GM12875 (cell line): ENCODE data around the gene TEX29.

Experiments used
- H3K4me3 ChIP-seq: one replicate; pipeline ENCODE4 v1.5.1; 2011; ENCODE audit warnings: low read depth, low read length, control low read depth
- CTCF ChIP-seq: IDR thresholded peaks from 2 replicates; pipeline ENCODE4 v1.5.1; 2011; ENCODE audit warnings: low read depth, mild to moderate bottlenecking, control low read depth, inconsistent platforms, low read length, moderate library complexity, borderline replicate concordance; ENCODE audit not compliant: insufficient read depth

The TEX29 gene

GRCh38 chr13:111315347-111315995 is 5.0 kb upstream of the TEX29 start:
- TF ChIP-seq CTCF, result no peak
- H3K4me3 ChIP-seq, result no peak overlapping the region

GRCh38 chr13:111316161-111316730 is 4.2 kb upstream of the TEX29 start:
- no peak overlapping the region for H3K4me3 ChIP-seq
- no peak for TF ChIP-seq CTCF

- H3K4me3 ChIP-seq, result no peak overlapping the region
- no peak for TF ChIP-seq CTCF
Observed at GRCh38 chr13:111317042-111317550, 3.3 kb upstream of the TEX29 start.

GRCh38 chr13:111317571-111318345 is 2.7 kb upstream of the TEX29 start:
- no peak overlapping the region for H3K4me3 ChIP-seq
- TF ChIP-seq CTCF, result no peak

- no peak for TF ChIP-seq CTCF
- H3K4me3 ChIP-seq, result no peak overlapping the region
Observed at GRCh38 chr13:111318386-111318785, 2.1 kb upstream of the TEX29 start.

- TF ChIP-seq CTCF, result no peak
- H3K4me3 ChIP-seq, result no peak overlapping the region
Observed at GRCh38 chr13:111319521-111319920, 921 bp upstream of the TEX29 start.
